A673 (cell line): ENCODE measurements around the gene ATP2B3. TPM values are rescaled to one million over a fixed set of nuclear protein-coding genes. Genes with fewer than 3 reads are reported as not detected.

Source experiments
- BruUV-seq: library from RNA; stranded (reverse); fragments of 400-500 nt; replicated peaks from 2 replicates; lab custom pipeline; 2021; lab: Mats Ljungman, UMichigan
- CTCF ChIA-PET: fragments of 300-600 bp; sonication (Branson Sonifier 250); formaldehyde crosslinking; loops from one replicate; lab custom pipeline; 2022; ENCODE audit warnings: antibody characterized with exemption; lab: Charles Lee
- POLR2A ChIA-PET: fragments of 300-600 bp; sonication (Branson Sonifier 250); formaldehyde crosslinking; loops from one replicate; lab custom pipeline; 2022; ENCODE audit warnings: antibody characterized with exemption; ENCODE audit not compliant: low non-redundant PET; lab: Charles Lee
- DNase-seq: peaks from one replicate; pipeline ENCODE4 v3.0.0-alpha.2; 2015; ENCODE audit warnings: low spot score
- H3K27ac ChIP-seq: fragments of 200-600 bp; sonication (generic); 2 replicates; pipeline ENCODE4 v1.5.1; 2016; ENCODE audit warnings: mixed run types, low read depth, mild to moderate bottlenecking, mixed read lengths, antibody characterized with exemption, low read length; ENCODE audit not compliant: poor library complexity, severe bottlenecking
- H3K27me3 ChIP-seq: fragments of 200-600 bp; sonication (generic); replicated peaks from 2 replicates; pipeline ENCODE4 v1.6.1; 2017; ENCODE audit warnings: mixed run types, low read depth, mild to moderate bottlenecking, mixed read lengths, antibody characterized with exemption, low read length; ENCODE audit not compliant: insufficient read depth, poor library complexity
- H3K36me3 ChIP-seq: fragments of 200-600 bp; sonication (generic); 2 replicates; pipeline ENCODE4 v1.6.1; 2016; ENCODE audit warnings: mixed run types, mild to moderate bottlenecking, mixed read lengths, antibody characterized with exemption, low read length; ENCODE audit not compliant: insufficient read depth, poor library complexity, severe bottlenecking
- H3K4me1 ChIP-seq: fragments of 200-600 bp; sonication (generic); 2 replicates; pipeline ENCODE4 v1.6.1; 2017; ENCODE audit warnings: mixed run types, mild to moderate bottlenecking, mixed read lengths, antibody characterized with exemption, low read length; ENCODE audit not compliant: insufficient read depth, poor library complexity, severe bottlenecking
- H3K4me3 ChIP-seq: fragments of 200-600 bp; sonication (generic); 2 replicates; pipeline ENCODE4 v1.5.1; 2016; ENCODE audit warnings: low read depth, mixed run types, mild to moderate bottlenecking, mixed read lengths, low read length; ENCODE audit not compliant: poor library complexity, severe bottlenecking
- H3K9me3 ChIP-seq: fragments of 200-600 bp; sonication (generic); 2 replicates; pipeline ENCODE4 v1.6.1; 2016; ENCODE audit warnings: mixed run types, low read depth, mild to moderate bottlenecking, mixed read lengths, antibody characterized with exemption, low read length; ENCODE audit not compliant: poor library complexity, severe bottlenecking
- CTCF ChIP-seq: fragments of 300-800, 200-600 bp; sonication (generic); conservative IDR thresholded peaks from 2 replicates; pipeline ENCODE4 v1.5.1; 2017; ENCODE audit warnings: low read depth, mild to moderate bottlenecking, antibody characterized with exemption, low read length, moderate library complexity, mixed read lengths
- EZH2 ChIP-seq: fragments of 200-600 bp; sonication (generic); IDR thresholded peaks from 2 replicates; pipeline ENCODE4 v1.6.1; 2017; ENCODE audit warnings: borderline replicate concordance, low read depth, mild to moderate bottlenecking, mixed read lengths, antibody characterized with exemption, low read length; ENCODE audit not compliant: poor library complexity, severe bottlenecking
- intact Hi-C: fragments of 100-400 bp; cut with micrococcal nuclease; formaldehyde crosslinking; loops from one replicate; pipeline ENCODE4 v1.10.0; 2022; ENCODE audit not compliant: unreplicated experiment
- total RNA-seq: library from RNA; stranded (reverse); gene quantifications from 2 replicates; pipeline ENCODE4 v1.2.3, GENCODE V29; 2021

Gene ATP2B3
- total RNA-seq, 1 experiment from 2014 or later, result 0.11 TPM

DNA sequence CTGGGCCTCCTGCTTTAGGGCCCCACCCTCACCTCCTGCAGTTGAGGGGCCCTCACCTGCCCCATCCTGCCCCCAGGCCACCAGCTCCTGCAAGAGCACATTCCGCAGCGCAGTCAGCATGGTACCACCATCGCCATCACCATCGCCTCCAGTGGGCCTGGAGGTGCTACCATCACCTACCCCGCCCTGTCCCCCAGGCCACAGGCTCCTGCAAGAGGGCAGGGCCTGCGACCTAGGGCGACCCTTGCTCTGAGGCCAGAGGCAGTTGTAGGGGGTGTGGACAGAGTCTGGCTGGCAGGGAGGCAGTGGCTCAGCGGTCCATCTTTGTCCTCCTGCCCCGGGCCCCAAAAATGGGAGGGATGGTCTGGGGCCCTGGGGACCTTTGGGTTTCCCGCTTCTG is 43.2 kb upstream of the ATP2B3 start:
- DNase-seq, result no peak
- no peaks in the 10 kb centered on the region for H3K36me3 ChIP-seq
- peaks cover 31% of the 10 kb centered on the region for H3K4me1 ChIP-seq
- H3K4me3 ChIP-seq, result no peak overlapping the region
- H3K9me3 ChIP-seq, result no peaks in the 10 kb centered on the region
- H3K27me3 ChIP-seq, result no peaks in the 10 kb centered on the region
- BruUV-seq, result no TSS peak
- no peak for TF ChIP-seq CTCF
- no peak for TF ChIP-seq EZH2
- intact Hi-C loops, result no loop called here
- ChIA-PET POLR2A (no interaction called here), CTCF (no interaction called here)
- H3K27ac ChIP-seq, result no peak overlapping the region

DNA sequence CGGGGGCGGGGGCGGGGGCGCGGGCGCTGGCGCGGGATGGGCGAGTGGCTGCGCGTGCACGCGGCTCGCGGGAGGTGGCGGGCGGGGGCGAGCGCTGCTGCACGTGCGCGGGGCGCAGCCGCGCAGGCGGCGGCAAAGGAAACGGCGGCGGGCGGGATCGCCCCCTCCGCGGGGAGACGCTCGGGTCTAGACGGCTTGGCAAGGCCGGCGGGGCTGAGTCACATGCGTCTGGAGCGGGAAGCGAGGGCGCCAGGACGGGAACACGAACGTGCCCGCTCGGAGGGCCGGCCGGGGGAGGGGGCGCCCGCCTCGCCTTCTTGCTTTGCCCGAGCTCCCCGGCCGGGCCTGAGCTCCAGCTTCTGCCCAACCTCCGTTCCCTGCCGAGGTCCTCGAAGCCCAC is 42.7 kb upstream of the ATP2B3 start:
- Histone ChIP-seq H3K27me3 (no peaks in the 10 kb centered on the region), H3K36me3 (no peaks in the 10 kb centered on the region), H3K9me3 (no peaks in the 10 kb centered on the region), H3K27ac (no peak overlapping the region), H3K4me1 (peaks cover 31% of the 10 kb centered on the region), H3K4me3 (no peak overlapping the region)
- no TSS peak for BruUV-seq
- POLR2A ChIA-PET, result no interaction called here
- intact Hi-C loops, result no loop called here
- CTCF ChIA-PET, result no interaction called here
- no peak for TF ChIP-seq CTCF
- no peak for TF ChIP-seq EZH2
- peak; percentile 18 for DNase-seq

GRCh38 chrX:153475271-153475670 is 42.2 kb upstream of the ATP2B3 start:
- Histone ChIP-seq H3K27me3 (no peaks in the 10 kb centered on the region), H3K9me3 (no peaks in the 10 kb centered on the region), H3K4me1 (peaks cover 31% of the 10 kb centered on the region), H3K4me3 (no peak overlapping the region), H3K36me3 (no peaks in the 10 kb centered on the region), H3K27ac (peak overlapping the region; percentile 19)
- no peak for DNase-seq
- BruUV-seq, result no TSS peak
- POLR2A ChIA-PET, result no interaction called here
- CTCF ChIA-PET, result no interaction called here
- intact Hi-C loops, result no loop called here
- TF ChIP-seq CTCF, result no peak
- TF ChIP-seq EZH2, result no peak
